ENCODE measurements around the gene RAB15.

- TF ChIP-seq CTCF (IDR thresholded peaks at IDR 0.05): no peak
- TF ChIP-seq POLR2AphosphoS5 (IDR thresholded peaks at IDR 0.05): no peak
These were observed 2.1 kb downstream of the RAB15 start for GRCh38 chr14:64970041-64970440.

All from breast epithelium (tissue), 3 donors.